NCI-H82 (cell line): Measurements from ENCODE around the gene KCNJ18.
"Not testable (repeated sequence)": the region's sequence is repeated elsewhere in the genome, so short reads cannot be mapped to it uniquely, and the experiment has no call there.

Source experiments
- DNase-seq: peaks from one replicate; lab custom pipeline; 2025; lab: John Stamatoyannopoulos, UW

Gene KCNJ18

DNA sequence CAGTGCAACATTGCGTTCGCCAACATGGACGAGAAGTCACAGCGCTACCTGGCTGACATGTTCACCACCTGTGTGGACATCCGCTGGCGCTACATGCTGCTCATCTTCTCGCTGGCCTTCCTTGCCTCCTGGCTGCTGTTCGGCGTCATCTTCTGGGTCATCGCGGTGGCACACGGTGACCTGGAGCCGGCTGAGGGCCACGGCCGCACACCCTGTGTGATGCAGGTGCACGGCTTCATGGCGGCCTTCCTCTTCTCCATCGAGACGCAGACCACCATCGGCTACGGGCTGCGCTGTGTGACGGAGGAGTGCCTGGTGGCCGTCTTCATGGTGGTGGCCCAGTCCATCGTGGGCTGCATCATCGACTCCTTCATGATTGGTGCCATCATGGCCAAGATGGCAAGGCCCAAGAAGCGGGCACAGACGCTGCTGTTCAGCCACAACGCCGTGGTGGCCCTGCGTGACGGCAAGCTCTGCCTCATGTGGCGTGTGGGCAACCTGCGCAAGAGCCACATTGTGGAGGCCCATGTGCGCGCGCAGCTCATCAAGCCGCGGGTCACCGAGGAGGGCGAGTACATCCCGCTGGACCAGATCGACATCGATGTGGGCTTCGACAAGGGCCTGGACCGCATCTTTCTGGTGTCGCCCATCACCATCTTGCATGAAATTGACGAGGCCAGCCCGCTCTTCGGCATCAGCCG, 10.8 kb downstream of the KCNJ18 start:
- DNase-seq = not testable (repeated sequence)

DNA sequence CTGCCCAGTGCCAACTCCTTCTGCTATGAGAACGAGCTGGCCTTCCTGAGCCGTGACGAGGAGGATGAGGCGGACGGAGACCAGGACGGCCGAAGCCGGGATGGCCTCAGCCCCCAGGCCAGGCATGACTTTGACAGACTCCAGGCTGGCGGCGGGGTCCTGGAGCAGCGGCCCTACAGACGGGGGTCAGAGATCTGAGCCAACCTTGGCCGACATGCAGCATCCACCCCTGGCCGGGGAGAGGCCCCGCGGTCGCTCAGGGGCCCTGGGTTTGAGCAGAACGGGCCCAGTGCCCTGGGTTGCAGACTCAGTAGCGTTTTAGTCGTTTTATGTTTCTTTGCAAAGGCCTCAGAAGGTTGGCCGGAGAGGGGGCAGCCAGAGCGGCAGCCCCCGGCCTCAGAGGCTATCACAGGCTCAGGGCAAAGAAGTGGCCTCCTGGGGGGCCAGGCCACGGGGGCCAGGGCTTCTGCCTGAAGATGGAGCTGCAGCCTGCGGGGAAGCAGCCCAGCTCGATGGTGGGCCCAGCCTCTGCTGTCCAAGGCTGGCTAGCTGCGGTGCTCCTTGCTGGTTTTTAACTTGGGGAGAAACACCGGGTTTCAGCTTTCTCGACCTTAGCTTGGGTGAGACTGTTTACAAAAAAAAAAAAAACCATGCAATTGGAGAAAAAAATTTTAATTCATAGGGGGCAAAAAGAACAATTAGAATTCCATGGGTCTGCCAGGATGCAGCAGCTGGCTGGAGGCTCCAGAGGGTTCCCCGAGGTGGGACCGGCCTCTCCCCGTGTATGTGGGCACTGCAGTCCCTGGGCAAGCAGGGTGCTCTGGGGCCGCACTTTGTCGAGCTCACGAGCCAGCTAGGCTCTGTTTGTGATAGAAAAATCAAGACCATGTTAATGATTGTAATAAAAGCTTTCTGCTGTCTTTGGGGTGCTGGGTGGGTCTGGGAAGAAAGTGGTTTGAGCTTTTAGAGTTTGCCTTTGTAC, 11.9 kb downstream of the KCNJ18 start:
- DNase-seq = not testable (repeated sequence)

DNA sequence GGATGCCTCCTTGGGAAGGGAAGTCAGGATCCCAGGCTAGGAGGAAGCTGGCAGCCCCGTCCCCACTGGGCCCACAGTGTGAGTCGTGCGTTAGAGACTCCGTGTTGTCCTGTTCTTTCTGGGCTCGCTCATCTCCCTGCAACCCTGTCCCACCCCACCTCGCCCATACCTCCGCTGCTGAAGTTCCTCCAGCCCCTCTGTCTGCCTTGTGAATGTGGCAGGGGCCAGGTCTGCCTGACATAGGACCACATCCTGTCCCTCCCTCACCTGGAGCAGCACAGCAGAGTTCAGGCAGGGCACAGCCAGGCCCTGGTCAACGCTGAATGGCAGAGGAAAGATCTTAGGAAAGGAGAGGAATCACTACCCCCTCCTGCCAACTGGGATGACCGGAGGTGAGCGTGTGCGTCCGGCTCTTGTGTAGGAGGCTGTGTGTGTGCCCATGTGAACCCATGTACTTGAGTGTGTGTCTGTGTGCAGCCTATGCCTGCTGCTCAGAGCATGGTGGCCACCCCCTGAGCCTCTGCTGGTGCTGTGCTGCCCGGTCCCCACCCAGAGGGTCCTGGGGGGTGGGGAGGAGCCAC, 12.8 kb downstream of the KCNJ18 start:
- no peak for DNase-seq

DNA sequence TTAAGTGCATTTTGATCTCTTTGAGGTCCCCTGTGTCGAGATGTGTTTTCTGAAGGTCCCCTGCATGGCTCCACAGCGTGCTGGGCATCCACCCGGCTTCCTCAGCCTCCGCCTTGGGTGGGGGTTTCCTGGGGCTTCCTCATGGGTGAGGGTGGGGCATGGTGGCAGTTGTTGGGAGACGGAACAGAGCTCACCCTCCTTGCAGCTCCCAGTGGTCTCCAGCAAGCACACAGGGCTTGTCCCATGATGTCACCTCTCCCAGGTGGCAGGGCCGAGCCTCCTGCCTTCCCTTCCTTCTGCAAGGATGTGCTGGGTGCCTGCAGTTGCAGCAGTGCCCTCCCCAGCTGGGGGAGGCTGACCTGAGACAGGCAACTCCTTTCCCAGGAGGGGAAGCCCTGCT, 13.4 kb downstream of the KCNJ18 start:
- DNase-seq = not testable (repeated sequence)

DNA sequence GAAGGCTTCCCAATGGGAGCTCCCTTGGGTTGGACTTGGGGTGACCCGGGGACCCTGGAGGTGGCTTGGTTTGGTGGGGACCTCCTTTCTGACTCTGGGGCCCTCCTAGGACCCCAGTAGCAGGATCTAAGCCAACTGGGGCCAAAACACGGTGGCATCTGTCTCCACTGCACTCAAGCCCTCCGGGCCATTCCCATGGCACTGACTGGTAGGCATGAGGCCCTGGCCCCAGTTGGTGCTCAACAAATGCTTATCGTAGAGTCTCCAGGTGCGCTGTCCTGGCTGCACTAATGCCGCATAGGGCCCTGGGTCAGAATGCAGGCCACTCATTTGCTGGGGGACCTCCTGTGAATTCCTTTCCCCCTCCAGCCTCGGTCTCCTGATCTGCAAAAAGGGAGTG, 14.2 kb downstream of the KCNJ18 start:
- not testable (repeated sequence) for DNase-seq

DNA sequence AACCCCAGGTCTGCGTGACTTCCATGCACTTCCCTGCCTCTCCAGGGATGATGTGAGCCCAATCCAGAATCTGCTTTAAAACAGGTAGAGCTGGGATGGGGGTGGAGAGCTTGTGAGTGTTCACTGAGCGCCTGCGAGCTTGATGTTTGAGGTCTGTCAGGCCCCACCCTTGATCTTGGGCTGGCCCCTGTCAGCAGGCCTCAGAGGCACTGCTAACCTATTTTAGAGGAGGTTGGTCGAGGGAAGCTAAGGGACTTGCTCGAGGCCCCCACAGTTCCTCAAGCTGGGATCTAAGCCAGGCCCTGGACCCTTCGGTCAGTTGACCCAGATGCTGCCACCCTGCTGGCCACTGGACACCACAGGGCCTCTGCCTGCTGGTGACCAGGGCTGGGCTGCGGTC, 14.8 kb downstream of the KCNJ18 start:
- DNase-seq = not testable (repeated sequence)

DNA sequence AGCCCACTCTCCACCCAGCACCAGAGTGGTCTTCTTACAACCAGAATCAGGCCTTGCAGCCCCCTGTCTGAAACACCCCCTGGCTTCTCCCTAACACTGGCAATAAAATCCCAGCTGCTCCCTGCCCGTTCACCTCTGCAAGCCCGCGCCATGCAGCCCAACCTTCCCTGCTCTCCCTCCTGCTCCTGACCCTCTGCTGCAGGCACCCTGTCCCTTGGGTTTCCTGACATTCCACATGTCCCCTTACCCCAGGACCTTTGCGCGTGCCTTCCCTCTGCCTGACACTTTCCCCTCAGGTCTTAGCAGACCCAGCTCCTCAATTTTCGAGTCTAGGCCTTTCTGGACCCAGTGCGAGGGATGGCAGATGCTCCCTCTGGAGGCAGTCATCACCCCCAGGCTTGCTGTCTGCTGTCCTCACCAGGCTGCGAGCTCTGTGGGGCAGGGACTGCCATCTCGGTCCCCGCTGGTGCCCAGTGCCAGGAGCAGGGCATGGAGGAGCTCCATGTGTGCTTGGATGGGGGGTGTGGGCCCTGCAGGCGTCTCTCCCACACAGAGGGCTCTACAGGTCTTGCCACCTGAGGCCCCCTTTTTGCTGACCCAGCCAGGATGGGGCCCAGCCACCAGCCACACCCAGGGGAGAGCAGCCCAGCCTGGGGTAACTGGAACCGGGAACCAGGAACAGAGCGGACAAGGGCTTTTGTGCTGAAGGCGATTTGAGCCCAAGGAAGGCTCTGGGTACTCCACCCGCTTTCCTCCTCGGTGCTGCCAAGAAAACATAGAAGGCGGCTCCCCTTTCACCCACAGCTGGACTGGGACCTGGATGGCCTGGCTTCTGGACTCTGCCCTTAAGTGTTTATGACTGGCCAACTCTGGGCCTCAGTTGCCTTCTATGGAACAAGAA, 15.6 kb downstream of the KCNJ18 start:
- DNase-seq = not testable (repeated sequence)

DNA sequence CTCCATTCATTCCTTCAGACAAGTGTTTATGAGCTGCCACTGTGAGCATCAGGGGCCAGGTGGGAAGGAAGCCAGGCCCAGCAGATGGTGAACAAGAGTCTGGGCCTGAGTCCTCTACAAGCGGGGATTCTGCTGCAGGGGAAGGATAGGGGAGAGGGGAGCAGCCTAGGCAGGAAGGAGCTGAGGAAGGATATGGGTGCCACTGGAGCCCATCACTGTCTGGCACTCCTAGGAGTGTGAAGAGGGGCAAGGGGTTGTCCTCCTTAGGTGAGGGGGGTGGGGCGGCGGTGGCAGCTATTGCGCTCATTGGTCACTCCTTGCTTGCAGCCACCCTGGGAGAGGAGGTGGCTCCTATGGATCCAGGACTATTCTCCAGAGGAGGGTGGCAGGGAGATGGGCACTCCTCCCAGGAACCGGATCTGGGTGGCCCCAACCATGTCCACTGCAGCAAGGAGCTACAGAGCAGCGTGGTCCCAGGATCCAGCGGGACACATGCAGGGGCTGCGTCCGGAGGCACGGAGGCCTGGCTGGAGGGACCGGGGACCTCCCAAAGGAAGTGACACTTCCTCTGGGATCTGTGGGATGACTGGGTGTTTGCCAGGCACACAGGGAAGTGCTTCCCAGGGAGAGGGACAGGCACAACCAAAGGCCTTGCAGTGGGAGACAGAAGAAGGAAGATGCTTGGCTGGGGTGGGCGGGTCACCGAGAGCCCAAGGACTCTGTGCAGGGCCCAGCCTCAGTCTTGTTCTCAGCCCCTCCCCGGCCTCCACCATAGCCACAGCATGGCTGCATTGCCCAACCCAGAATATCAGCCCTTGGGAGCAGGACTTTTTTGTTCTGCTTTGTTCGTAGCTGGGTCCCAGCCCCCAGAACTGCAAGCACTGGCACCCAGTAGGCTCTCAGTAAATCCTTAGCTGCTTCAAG, 16.6 kb downstream of the KCNJ18 start:
- not testable (repeated sequence) for DNase-seq

DNA sequence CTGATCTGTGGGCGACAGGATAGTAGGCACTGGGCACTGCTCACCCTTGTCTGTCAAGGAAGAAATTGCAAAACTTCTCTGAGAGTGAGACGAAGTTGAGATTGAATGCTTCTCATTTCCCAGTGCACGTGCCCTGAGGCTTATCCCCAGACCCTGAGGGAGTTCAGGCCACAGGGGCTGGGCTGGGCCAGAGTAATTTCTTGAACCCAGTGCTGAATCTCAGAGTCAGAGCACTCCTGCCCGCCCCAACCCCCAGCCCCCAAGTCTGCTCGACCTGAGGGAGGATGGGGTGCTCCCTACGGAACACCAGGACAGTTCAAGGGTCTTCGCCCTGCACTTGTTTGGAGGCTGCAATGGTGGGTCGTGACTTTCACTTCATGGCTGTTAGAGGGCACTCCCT, 17.7 kb downstream of the KCNJ18 start:
- not testable (repeated sequence) for DNase-seq

DNA sequence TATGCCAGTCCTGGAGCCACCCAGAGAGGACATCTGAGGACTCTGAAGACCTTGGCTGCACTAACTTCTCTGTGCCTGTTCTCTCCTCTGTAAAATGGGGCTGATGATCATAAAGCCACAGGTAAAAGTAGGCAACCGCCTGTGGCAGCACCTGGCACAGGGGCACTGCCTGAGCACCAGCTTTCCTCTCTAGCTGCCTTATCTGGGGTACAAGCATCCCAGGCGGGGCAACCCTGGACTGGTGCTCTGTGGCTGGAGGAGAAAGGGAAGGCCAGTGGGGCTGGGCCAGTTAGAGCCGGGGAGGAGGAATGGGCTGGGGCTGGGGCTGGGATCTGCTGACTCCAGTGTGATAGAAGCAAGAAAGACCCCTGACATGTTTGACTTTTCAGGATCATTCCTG, 18.2 kb downstream of the KCNJ18 start:
- not testable (repeated sequence) for DNase-seq

DNA sequence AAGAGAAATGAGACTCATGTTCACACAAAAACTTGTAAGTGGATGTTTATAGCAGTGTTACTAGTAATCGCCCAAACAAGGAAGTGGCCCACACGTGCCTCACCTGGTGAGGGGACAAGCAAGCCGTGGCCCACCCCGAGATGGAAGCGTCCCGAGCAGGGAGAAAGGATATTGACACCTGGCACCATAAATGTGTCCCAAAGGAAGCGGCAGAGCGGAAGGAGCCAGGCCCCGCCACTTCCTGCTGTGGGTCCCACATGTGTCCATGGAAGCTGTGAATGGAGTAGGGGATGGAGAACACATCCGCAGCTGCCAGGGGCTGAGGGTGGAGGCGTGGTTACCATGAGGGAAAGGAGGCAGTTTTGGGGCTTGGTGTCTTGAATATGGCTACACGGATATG, 18.9 kb downstream of the KCNJ18 start:
- DNase-seq = no peak

DNA sequence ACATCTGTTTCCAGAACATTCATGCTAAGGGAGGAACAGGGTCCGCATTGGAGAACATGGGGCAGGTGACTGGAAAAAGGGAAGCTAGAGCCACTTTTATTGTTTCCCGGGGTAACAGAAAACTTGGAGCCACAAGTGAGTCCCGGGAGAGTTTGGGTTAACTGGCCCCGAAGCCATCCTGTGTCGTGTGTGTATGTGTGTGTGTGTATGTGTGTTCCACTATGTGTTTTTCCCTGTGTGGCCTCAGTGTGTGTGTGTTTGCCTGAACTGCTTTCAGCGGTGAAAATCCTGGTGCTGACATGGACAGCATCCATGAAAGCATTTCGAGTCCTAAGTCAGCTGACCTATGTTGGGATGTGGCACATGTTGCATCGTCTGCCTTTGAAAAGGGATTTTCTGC, 20.7 kb downstream of the KCNJ18 start:
- not testable (repeated sequence) for DNase-seq

DNA sequence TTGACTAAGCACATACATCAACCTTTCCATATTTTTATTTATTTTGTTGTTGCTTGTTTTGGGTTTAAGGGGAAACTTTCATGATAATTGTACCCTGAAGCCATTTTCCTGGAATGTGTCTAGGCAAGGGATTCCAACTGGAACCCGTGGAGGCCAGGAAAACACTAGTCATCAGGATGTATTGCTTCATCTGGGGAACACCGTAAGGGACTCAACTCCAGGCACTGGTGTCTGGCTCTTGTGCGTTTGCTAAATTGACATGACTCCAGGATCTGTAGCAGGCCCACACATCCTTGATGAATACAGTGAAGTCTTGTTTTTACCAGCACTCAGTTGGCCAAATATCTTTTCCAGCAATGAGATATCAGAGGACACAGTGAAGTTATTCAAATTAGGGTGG, 21.3 kb downstream of the KCNJ18 start:
- DNase-seq = not testable (repeated sequence)

DNA sequence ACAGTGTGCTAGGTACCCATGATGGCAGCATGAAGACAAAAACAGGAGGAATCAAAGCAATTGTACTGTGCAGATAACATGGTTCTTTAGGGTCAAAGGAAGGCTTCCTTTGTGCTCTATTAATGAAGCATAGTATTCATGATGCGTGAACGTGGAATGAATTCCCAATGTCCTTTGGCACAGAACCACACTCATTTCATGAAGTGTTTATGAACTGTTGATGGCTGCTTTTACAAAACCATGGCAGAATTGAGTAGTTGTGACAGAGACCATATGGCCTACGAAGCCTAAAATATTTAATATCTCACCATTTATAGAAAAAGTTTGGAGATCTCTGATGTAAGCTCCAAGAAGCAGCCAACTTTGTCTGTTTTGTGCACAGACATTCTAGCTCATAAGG, 22.4 kb downstream of the KCNJ18 start:
- DNase-seq = not testable (repeated sequence)

DNA sequence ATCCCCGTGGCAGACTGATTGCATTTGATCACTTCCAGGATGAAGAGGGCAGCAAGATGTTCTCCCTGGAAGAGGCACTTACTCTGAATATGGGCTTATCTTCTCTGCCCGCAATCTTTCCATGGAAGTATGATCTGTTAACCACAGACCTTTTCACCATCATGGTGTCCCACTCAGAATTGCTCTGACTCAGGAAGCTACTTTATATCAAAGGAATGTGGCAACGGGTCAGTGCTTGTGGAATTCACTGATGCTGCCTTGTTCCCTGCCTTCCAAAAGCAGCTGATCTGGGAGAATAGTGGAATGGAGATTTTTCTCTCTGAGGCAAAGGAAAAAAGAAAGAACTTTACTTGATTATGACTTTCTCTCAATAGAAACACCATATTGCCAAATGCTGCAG, 23.6 kb downstream of the KCNJ18 start:
- DNase-seq = not testable (repeated sequence)

DNA sequence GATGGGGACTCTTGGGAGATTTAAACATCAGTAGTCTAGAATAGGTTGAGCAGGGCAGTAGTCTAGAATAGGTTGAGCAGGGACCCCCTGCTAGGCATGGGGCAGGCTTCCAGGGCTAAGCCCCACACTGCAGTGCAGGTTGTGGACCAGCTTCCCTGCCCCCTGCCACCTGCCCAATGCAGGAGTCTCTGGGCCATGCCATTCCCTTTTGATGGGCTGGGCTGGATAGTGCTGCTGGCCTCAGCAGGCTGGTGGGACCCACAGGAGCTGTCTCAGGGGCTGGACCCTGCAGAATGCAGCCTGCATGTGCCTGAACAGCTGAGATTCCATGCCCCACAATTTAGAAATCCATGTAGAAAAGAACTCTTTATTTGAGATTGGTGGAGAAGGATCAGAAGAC, 26.6 kb downstream of the KCNJ18 start:
- not testable (repeated sequence) for DNase-seq

DNA sequence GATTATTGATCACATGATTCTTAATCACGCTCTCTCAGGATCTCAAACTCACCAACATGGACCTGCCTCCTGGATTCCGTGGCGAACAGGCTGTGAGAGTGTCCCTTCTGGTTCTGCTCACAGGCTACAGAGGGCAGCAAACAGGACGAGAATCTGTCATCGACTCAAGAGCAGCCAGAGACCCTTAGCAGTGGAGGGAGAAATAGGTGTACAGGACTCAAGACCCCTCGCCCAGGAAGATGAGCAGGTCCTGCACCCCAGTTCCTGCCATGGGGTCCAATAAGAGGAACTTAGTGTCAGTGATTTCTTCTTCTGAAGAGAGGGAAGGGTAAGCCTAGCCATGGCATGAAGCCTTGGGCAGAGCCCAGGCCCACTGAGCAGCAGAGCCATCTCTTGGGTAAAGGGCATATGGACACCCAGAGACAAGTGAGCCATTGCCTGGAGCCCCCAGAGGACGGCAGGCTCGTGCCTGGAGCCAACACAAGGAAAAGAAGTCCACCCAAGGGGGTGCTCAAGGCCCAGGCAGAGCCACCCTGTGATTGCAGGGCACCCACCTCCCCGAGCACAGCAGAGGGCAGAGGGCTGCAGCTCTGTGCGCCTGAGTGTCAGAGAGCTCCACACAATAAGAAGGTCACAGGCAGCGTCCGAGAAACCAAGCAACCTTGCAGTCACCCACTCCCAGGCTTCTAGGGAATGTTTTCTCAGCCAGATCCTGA, 27.3 kb downstream of the KCNJ18 start:
- not testable (repeated sequence) for DNase-seq

DNA sequence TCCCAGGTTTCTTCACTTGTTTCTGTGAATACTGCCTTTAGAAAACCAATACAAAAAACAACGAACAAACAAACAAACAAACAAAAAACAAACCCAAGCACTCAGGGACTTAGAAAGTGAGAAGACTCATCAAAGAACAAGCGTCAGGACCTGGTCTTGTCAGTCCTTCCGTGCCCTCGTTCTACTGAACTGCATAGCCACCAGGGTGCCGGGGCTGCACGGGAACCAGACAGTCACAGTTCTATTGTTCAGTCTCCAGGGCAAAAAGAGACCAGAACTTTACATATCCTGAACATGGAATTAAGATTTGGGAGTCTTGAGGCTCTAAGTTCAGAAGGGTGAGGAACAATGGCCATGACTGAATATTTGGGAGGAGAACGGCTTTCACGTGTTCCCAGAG, 28.2 kb downstream of the KCNJ18 start:
- DNase-seq = not testable (repeated sequence)

DNA sequence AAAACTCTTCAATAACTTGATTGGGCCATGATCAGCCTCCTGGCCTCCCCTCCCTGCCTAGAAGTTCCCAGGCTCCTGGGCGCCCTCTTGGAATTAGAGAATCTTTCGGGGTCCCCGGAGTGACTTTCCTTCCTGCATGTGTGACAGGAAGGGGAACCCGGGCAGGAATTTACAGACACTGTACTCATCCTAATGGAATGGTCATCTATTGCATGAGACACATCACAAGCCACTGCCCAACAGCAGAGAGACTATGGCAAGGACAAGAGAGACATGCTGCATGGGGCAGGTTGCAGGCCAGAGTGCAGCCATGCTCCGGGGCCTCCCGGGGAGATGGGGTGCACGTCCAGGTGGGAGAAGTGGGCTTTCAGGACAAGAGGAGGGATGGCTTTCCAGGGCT, 29.9 kb downstream of the KCNJ18 start:
- DNase-seq = not testable (repeated sequence)
